CD4-positive, alpha-beta memory T cell (primary cell): ENCODE data around the gene MRPS12. TPM values are rescaled to one million over a fixed set of nuclear protein-coding genes. Genes with fewer than 3 reads are reported as not detected.
A peak's percentile ranks its signal among the peaks of the same experiment; 100 is the strongest.
"Not testable (repeated sequence)": the region's sequence is repeated elsewhere in the genome, so short reads cannot be mapped to it uniquely, and the experiment has no call there.

Source experiments
- CTCF ChIA-PET: fragments of 350-600 bp; sonication (Branson Sonifier 250); formaldehyde crosslinking; loops from one replicate; lab custom pipeline; 2021; ENCODE audit warnings: inconsistent platforms; ENCODE audit not compliant: partially characterized antibody; lab: Charles Lee
- POLR2A ChIA-PET: fragments of 350-600 bp; sonication (Branson Sonifier 250); formaldehyde crosslinking; loops from one replicate; lab custom pipeline; 2021; ENCODE audit not compliant: partially characterized antibody; lab: Charles Lee
- DNase-seq, 5 donors: peaks; one replicate each; pipeline versions ENCODE4 v3.0.0 to v3.0.0-alpha.2; 2020 to 2022; ENCODE audit warnings: mixed read lengths in 1 of 5
- H3K27ac ChIP-seq: one replicate; pipeline ENCODE4 v1.7.0; 2013; ENCODE audit warnings: low read depth, low read length
- H3K27me3 ChIP-seq: 2 replicates; pipeline ENCODE4 v1.7.0; 2013; ENCODE audit warnings: mild to moderate bottlenecking, low read length, moderate library complexity; ENCODE audit not compliant: insufficient read depth
- H3K36me3 ChIP-seq: 2 replicates; pipeline ENCODE4 v1.7.0; 2013; ENCODE audit warnings: mild to moderate bottlenecking, low read length, moderate library complexity; ENCODE audit not compliant: insufficient read depth
- H3K4me1 ChIP-seq: 2 replicates; pipeline ENCODE4 v1.7.0; 2013; ENCODE audit warnings: mild to moderate bottlenecking, low read length, moderate library complexity; ENCODE audit not compliant: insufficient read depth
- H3K4me3 ChIP-seq, 2 donors: one replicate each; pipeline ENCODE4 v1.7.0; 2013; ENCODE audit warnings: low read length in 2 of 2, mild to moderate bottlenecking in 1 of 2
- H3K9me3 ChIP-seq, 2 donors: one replicate each; pipeline ENCODE4 v1.7.0; 2013; ENCODE audit warnings: low read length in 2 of 2, control low read depth in 1 of 2; ENCODE audit not compliant: control insufficient read depth in 1 of 2
- H3K27ac Mint-ChIP-seq, 7 donors: one replicate each; pipeline ENCODE4 v1.8.0; 2020 to 2021; ENCODE audit warnings: mixed read lengths in 7 of 7, mild to moderate bottlenecking in 6 of 7, inconsistent platforms in 3 of 7, moderate library complexity in 3 of 7
- H3K27me3 Mint-ChIP-seq, 2 donors: one replicate each; pipeline ENCODE4 v1.8.0; 2020 to 2021; ENCODE audit warnings: mixed read lengths in 2 of 2
- H3K36me3 Mint-ChIP-seq, 2 donors: one replicate each; pipeline ENCODE4 v1.8.0; 2020 to 2021; ENCODE audit warnings: mixed read lengths in 2 of 2, inconsistent platforms in 1 of 2, mild to moderate bottlenecking in 1 of 2
- H3K4me1 Mint-ChIP-seq, 4 donors: one replicate each; pipeline ENCODE4 v1.8.0; 2020 to 2021; ENCODE audit warnings: mixed read lengths in 4 of 4, mild to moderate bottlenecking in 1 of 4
- H3K4me3 Mint-ChIP-seq, 8 donors: one replicate each; pipeline ENCODE4 v1.8.0; 2020 to 2021; ENCODE audit warnings: mixed read lengths in 8 of 8, mild to moderate bottlenecking in 7 of 8, moderate library complexity in 6 of 8, inconsistent platforms in 3 of 8
- H3K9me3 Mint-ChIP-seq, 8 donors: one replicate each; pipeline ENCODE4 v1.8.0; 2020 to 2021; ENCODE audit warnings: mixed read lengths in 8 of 8, mild to moderate bottlenecking in 5 of 8, inconsistent platforms in 3 of 8, moderate library complexity in 1 of 8
- intact Hi-C: fragments of 100-400 bp; cut with micrococcal nuclease; formaldehyde crosslinking; loops from one replicate; pipeline ENCODE4 v1.15.1; 2023
- polyA plus RNA-seq, 2 donors: library from polyadenylated mRNA; unstranded; fragments of 300-500 nt; fragmentation: Illumina TruSeq; gene quantifications; one replicate each; pipeline ENCODE4 v1.2.3, GENCODE V29; 2021
- total RNA-seq, 2 experiments: library from RNA; stranded (reverse); gene quantifications; one replicate each; pipeline ENCODE4 v1.2.3, GENCODE V29; 2021

Gene MRPS12
- total and polyA plus RNA-seq, 4 experiments from 2014 or later, result 25.2 to 118 (median 51.7) TPM

DNA sequence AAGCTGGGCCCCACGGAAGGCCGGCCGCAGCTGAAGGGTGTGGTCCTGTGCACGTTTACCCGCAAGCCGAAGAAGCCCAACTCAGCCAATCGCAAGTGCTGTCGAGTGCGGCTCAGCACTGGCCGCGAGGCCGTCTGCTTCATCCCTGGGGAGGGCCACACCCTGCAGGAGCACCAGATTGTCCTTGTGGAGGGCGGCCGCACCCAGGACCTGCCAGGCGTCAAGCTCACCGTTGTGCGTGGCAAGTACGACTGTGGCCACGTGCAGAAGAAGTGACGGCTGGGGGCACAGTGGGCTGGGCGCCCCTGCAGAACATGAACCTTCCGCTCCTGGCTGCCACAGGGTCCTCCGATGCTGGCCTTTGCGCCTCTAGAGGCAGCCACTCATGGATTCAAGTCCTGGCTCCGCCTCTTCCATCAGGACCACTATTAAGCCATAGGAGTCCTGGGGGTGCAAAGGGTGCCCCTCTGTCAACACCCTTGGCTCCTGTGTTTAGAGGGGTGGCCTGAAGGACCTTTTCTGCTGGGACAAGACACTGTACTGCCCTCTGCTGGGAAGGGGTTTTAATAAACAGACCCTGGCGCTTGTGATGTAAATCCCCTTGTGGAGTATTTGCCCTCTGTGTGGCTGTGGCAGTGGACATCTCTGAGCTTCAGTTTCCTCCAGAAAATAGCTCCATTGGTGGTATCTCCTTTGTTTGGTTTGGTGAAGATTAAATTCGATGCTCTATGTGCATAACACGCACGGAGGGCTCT is 1.9 kb downstream of the MRPS12 start:
- Mint-ChIP-seq H3K36me3 (peaks cover 24 to 29% of the 10 kb centered on the region in 2 donors), H3K27ac (peak overlapping the region in 3 of 7 donors; percentile 56 to 75 (median 65)), H3K9me3 (peaks cover 0 to 11% (median 4%) of the 10 kb centered on the region in 8 donors), H3K27me3 (no peaks in the 10 kb centered on the region), H3K4me3 (peak overlapping the region in 6 of 8 donors; percentile 30 to 62 (median 58)), H3K4me1 (peaks cover 13 to 57% (median 32%) of the 10 kb centered on the region in 4 donors)
- no peaks in the 10 kb centered on the region for H3K9me3 ChIP-seq
- ChIA-PET CTCF (interaction anchor here (0.6 to 4.2 kb wide), 8 partner anchors 11 to 688 kb away, joined by 3 to 47 read pairs (median 3); partner anchors contain the start of genes FAM98C and MAP4K1), POLR2A (interaction anchor here (2.5 kb wide), 1 partner anchor 388 kb away, joined by 7 read pairs; no protein-coding TSS in a partner anchor)
- no peak overlapping the region for H3K27ac ChIP-seq
- H3K27me3 ChIP-seq, result no peaks in the 10 kb centered on the region
- H3K36me3 ChIP-seq, result peaks cover 15% of the 10 kb centered on the region
- intact Hi-C loops, result loop anchor here (5.0 kb wide), 1 partner anchor 1025 kb away; the partner anchor contains the start of genes SIPA1L3 and WDR87
- H3K4me1 ChIP-seq, result peaks cover 40% of the 10 kb centered on the region
- no peak overlapping the region for H3K4me3 ChIP-seq
- peak in 3 of 5 donors; percentile 23 to 43 (median 34) for DNase-seq

DNA sequence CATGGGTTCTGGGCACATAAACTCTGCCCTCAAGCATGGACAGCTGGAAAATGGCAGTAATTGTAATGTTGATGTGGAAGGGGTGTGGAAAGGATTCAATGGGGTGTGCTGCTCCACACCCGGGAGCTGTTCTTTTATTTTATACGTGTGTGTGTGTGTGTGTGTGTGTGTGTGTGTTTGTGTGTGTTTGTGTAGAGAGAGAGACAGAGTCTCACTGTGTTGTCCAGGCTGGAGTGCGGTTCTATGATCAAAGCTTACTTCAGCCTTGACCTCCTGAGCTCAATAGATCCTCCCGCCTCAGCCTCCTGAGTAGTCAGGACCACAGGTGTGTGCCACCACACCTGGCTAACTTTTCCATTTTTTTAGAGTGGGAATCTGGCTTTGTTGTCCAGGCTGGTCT is 2.8 kb downstream of the MRPS12 start:
- CTCF ChIA-PET, result interaction anchor here (0.6 to 1.7 kb wide), 8 partner anchors 13 to 689 kb away, joined by 3 to 5 read pairs (median 3); partner anchors contain the start of gene MAP4K1
- Histone ChIP-seq H3K4me3 (no peak overlapping the region), H3K9me3 (no peaks in the 10 kb centered on the region), H3K27me3 (no peaks in the 10 kb centered on the region), H3K27ac (no peak overlapping the region), H3K4me1 (peaks cover 33% of the 10 kb centered on the region), H3K36me3 (peaks cover 15% of the 10 kb centered on the region)
- Mint-ChIP-seq H3K4me1 (peaks cover 11 to 47% (median 27%) of the 10 kb centered on the region in 4 donors), H3K36me3 (peaks cover 22 to 29% of the 10 kb centered on the region in 2 donors), H3K27me3 (no peaks in the 10 kb centered on the region), H3K4me3 (no peak overlapping the region), H3K27ac (peak overlapping the region in 1 of 7 donors; percentile 29), H3K9me3 (peaks cover 0 to 11% (median 4%) of the 10 kb centered on the region in 8 donors)
- intact Hi-C loops, result loop anchor here (5.0 kb wide), 1 partner anchor 1026 kb away; the partner anchor contains the start of genes SIPA1L3 and WDR87
- DNase-seq, result no peak
- POLR2A ChIA-PET, result interaction anchor here (0.9 kb wide), 1 partner anchor 164 kb away, joined by 4 read pairs; no protein-coding TSS in a partner anchor

DNA sequence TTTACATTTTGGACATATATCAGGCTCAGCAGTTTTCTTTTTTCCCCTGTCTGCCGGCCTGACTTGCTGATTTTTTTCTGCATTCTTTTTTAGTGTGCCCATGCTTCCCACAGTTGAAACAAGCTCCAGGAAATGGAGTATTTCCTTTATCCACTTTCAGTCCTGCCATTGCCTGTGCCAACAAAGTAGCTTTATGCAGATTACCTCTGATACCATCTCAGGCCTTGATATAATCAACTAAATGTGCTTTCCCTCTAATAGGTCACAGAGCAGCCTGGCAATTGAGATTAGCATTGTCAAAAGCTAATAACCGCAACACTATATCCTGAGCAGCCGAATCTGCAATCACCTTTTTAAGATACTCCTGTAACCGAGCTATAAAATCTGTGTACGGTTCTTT is 9.2 kb downstream of the MRPS12 start:
- Histone ChIP-seq H3K27me3 (no peaks in the 10 kb centered on the region), H3K36me3 (no peaks in the 10 kb centered on the region), H3K4me3 (no peak overlapping the region), H3K9me3 (no peaks in the 10 kb centered on the region), H3K4me1 (peaks cover 6% of the 10 kb centered on the region), H3K27ac (no peak overlapping the region)
- H3K9me3 Mint-ChIP-seq, result peaks cover 0 to 8% (median 0%) of the 10 kb centered on the region in 8 donors
- ChIA-PET POLR2A (no interaction called here), CTCF (interaction anchor here (1.7 kb wide), 1 partner anchor 10 kb away, joined by 13 read pairs; the partner anchor contains the start of genes MRPS12 and SARS2)
- peaks cover 0 to 10% of the 10 kb centered on the region in 2 donors for H3K36me3 Mint-ChIP-seq
- H3K4me1 Mint-ChIP-seq, result peaks cover 6 to 23% (median 12%) of the 10 kb centered on the region in 4 donors
- H3K27me3 Mint-ChIP-seq, result no peaks in the 10 kb centered on the region
- intact Hi-C loops, result no loop called here
- no peak for DNase-seq
- no peak overlapping the region for H3K4me3 Mint-ChIP-seq
- H3K27ac Mint-ChIP-seq, result peak overlapping the region in 1 of 7 donors; percentile 53

DNA sequence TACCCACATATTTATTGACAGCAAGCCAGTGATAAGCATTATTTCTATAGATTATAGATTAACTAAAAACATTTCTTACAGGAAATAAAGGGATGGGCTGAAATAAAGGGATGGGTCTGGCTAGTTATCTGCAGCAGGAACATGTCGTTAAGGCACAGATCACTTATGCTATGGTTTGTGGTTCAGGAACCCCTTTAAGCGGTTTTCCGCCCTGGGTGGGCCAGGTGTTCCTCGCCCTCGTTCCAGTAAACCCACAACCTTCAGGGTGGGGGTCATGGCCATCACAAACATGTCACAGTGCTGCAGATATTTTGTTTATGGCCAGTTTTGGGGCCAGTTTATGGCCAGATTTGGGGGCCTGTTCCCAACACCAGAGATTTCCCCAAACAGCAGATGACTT is 10.7 kb downstream of the MRPS12 start:
- H3K27me3 ChIP-seq, H3K27me3 Mint-ChIP-seq, CTCF ChIA-PET, H3K4me3 Mint-ChIP-seq, H3K4me1 ChIP-seq, H3K36me3 Mint-ChIP-seq, DNase-seq, intact Hi-C loops, H3K4me3 ChIP-seq, H3K9me3 ChIP-seq, POLR2A ChIA-PET, H3K36me3 ChIP-seq, H3K27ac ChIP-seq, H3K9me3 Mint-ChIP-seq: not testable (repeated sequence)
- peak overlapping the region in 2 of 7 donors; percentile 36 to 42 for H3K27ac Mint-ChIP-seq
- H3K4me1 Mint-ChIP-seq, result peaks cover 6 to 23% (median 12%) of the 10 kb centered on the region in 4 donors

DNA sequence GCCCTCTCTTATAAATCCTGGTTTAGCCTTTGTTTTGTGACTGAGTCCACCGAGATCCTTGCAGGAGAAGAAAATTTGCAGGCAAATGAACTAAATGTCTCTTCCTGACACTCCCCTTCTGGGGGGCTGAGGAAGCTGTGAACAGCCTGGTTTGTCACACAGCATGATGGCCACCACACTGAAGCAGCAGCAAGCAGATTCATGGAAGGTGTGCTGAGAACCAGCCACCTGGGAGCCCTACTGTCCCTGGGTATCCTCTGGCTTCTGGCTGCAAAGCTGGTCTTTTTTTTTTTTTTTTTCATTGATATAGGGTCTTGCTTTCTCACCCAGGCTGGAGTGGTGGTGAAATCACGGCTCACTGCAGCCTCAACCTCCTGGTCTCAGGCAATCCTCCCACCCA is 11.2 kb downstream of the MRPS12 start:
- ChIA-PET POLR2A (no interaction called here), CTCF (no interaction called here)
- no peak for DNase-seq
- peaks cover 6 to 23% (median 12%) of the 10 kb centered on the region in 4 donors for H3K4me1 Mint-ChIP-seq
- Histone ChIP-seq H3K27ac (no peak overlapping the region), H3K36me3 (no peaks in the 10 kb centered on the region), H3K4me3 (no peak overlapping the region), H3K4me1 (peaks cover 6% of the 10 kb centered on the region), H3K27me3 (no peaks in the 10 kb centered on the region), H3K9me3 (no peaks in the 10 kb centered on the region)
- intact Hi-C loops, result no loop called here
- H3K27ac Mint-ChIP-seq, result peak overlapping the region in 2 of 7 donors; percentile 14 to 42
- H3K4me3 Mint-ChIP-seq, result peak overlapping the region in 1 of 8 donors; percentile 7
- no peaks in the 10 kb centered on the region for H3K36me3 Mint-ChIP-seq
- no peaks in the 10 kb centered on the region for H3K9me3 Mint-ChIP-seq
- no peaks in the 10 kb centered on the region for H3K27me3 Mint-ChIP-seq

DNA sequence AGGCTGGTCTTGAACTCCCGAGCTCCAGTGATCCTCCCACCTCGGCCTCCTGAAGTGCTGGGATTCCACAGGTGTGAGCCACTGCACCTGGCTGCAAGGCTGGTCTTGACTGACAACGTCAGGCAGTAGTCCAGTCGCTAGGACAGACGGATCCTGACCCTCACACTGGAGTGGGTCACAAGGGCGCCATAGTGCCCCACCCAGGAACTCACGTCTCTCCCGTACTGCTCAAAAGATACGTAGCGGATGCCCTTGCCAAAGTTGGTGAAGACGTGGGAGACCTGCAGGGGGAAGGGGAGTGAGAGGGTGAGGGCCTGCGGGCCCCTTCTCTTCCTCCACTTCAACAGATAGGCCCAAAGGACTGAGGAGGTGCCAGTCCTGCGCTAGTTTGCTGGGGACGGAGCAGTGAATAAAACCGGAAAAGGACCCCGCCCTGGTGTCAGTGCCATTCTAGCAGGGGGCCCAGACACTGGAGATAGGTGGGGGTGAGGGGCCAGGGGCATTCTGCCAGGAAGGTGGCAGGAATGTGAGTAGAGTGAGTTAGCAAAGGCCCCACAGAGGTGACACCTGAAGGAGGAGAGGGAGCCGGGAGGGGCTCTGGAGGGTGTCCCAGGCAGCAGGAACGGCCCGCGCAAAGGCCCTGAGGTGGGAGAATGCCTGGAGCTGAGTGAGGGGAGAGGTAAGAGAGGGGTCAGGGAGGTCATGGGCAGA is 11.9 kb downstream of the MRPS12 start:
- Histone ChIP-seq H3K4me3 (no peak overlapping the region), H3K9me3 (no peaks in the 10 kb centered on the region), H3K27ac (no peak overlapping the region), H3K4me1 (peaks cover 6% of the 10 kb centered on the region), H3K36me3 (no peaks in the 10 kb centered on the region), H3K27me3 (no peaks in the 10 kb centered on the region)
- Mint-ChIP-seq H3K4me3 (no peak overlapping the region), H3K4me1 (peaks cover 6 to 23% (median 12%) of the 10 kb centered on the region in 4 donors), H3K9me3 (no peaks in the 10 kb centered on the region), H3K27me3 (no peaks in the 10 kb centered on the region), H3K27ac (no peak overlapping the region), H3K36me3 (no peaks in the 10 kb centered on the region)
- POLR2A ChIA-PET, result no interaction called here
- intact Hi-C loops, result no loop called here
- no peak for DNase-seq
- CTCF ChIA-PET, result no interaction called here
